GM13977 (cell line): Measurements from ENCODE around the gene PHF3.
A peak's percentile ranks its signal among the peaks of the same experiment; 100 is the strongest.

ENCODE experiments used
- DNase-seq: peaks from one replicate; pipeline ENCODE4 v3.0.0; 2012; ENCODE audit warnings: low spot score
- CTCF ChIP-seq: IDR thresholded peaks from 2 replicates; pipeline ENCODE4 v1.5.1; 2012; ENCODE audit warnings: mild to moderate bottlenecking, control low read depth; ENCODE audit not compliant: insufficient read depth; ENCODE audit errors: extremely low read depth, missing control alignments
- in situ Hi-C: fragments of 300-500 bp; cut with MboI; formaldehyde crosslinking; loops from one replicate; pipeline ENCODE4 v1.12.0; 2022; ENCODE audit warnings: low sequenced_read_pairs, low pct_unique_long_range_greater_than_20kb, mixed read lengths, inconsistent platforms; ENCODE audit not compliant: unreplicated experiment

Gene PHF3

GRCh38 chr6:63615590-63615989, 20.0 kb upstream of the PHF3 start:
- no peak for TF ChIP-seq CTCF
- no peak for DNase-seq
- in situ Hi-C loops: no loop called here

GRCh38 chr6:63624091-63624490, 11.5 kb upstream of the PHF3 start:
- in situ Hi-C loops: no loop called here
- DNase-seq: no peak
- no peak for TF ChIP-seq CTCF

- no peak for DNase-seq
- no peak for TF ChIP-seq CTCF
- in situ Hi-C loops: no loop called here
Observed at GRCh38 chr6:63630466-63630865, 5.1 kb upstream of the PHF3 start.

GRCh38 chr6:63634630-63635029, 972 bp upstream of the PHF3 start:
- no peak for TF ChIP-seq CTCF
- no peak for DNase-seq
- in situ Hi-C loops: no loop called here

- no peak for DNase-seq
- in situ Hi-C loops: no loop called here
- no peak for TF ChIP-seq CTCF
Observed at GRCh38 chr6:63635215-63635587, 401 bp upstream of the PHF3 start.

- TF ChIP-seq CTCF: no peak
- in situ Hi-C loops: no loop called here
- peak; percentile 31 for DNase-seq
Observed at GRCh38 chr6:63636518-63637021, 968 bp downstream of the PHF3 start.
